AG09309 (cell line): Measurements from ENCODE around the gene CGN.
A peak's percentile ranks its signal among the peaks of the same experiment; 100 is the strongest.

ENCODE experiments used
- DNase-seq: peaks from one replicate; pipeline ENCODE4 v3.0.0-alpha.2; 2010; ENCODE audit warnings: low read depth
- H3K4me3 ChIP-seq: 2 replicates; pipeline ENCODE4 v1.5.1; 2011; ENCODE audit warnings: mild to moderate bottlenecking, low read depth, low read length, moderate library complexity; ENCODE audit not compliant: control insufficient read depth
- CTCF ChIP-seq: IDR thresholded peaks from 2 replicates; pipeline ENCODE4 v1.5.1; 2011; ENCODE audit warnings: mild to moderate bottlenecking, low read depth, low read length, inconsistent platforms; ENCODE audit not compliant: insufficient read depth, control insufficient read depth; ENCODE audit errors: missing control alignments

CGN gene

GRCh38 chr1:151541752-151542151 lies 30.6 kb downstream of the CGN start:
- peak overlapping the region; percentile 76; the same call in 1 of the 2 replicates for H3K4me3 ChIP-seq
- no peak for DNase-seq
- no peak for TF ChIP-seq CTCF

- TF ChIP-seq CTCF = no peak
- H3K4me3 ChIP-seq = no peak overlapping the region
- DNase-seq = peak; percentile 87
Measured at GRCh38 chr1:151542710-151543129, 31.5 kb downstream of the CGN start.

GRCh38 chr1:151545542-151545941 lies 34.4 kb downstream of the CGN start:
- no peak overlapping the region for H3K4me3 ChIP-seq
- no peak for DNase-seq
- no peak for TF ChIP-seq CTCF

GRCh38 chr1:151546011-151546925 lies 35.1 kb downstream of the CGN start:
- no peak for TF ChIP-seq CTCF
- no peak for DNase-seq
- no peak overlapping the region for H3K4me3 ChIP-seq

- DNase-seq = peak; percentile 87
- TF ChIP-seq CTCF = peak; percentile 2
- no peak overlapping the region for H3K4me3 ChIP-seq
Measured at GRCh38 chr1:151547119-151547899, 36.1 kb downstream of the CGN start.

GRCh38 chr1:151547900-151548230 lies 36.7 kb downstream of the CGN start:
- TF ChIP-seq CTCF = no peak
- no peak for DNase-seq
- H3K4me3 ChIP-seq = no peak overlapping the region
